Neutrophil (primary cell): ENCODE results near the gene TAF13.

ENCODE experiments used
- H3K27ac ChIP-seq: fragments of 200-600 bp; sonication (generic); 2 replicates; pipeline ENCODE4 v1.5.1; 2016; ENCODE audit warnings: mild to moderate bottlenecking, moderate library complexity
- H3K27me3 ChIP-seq: fragments of 200-600 bp; sonication (generic); 2 replicates; pipeline ENCODE4 v1.6.0; 2016; ENCODE audit warnings: mild to moderate bottlenecking
- H3K36me3 ChIP-seq: fragments of 200-600 bp; sonication (generic); 2 replicates; pipeline ENCODE4 v1.5.1; 2017
- H3K4me1 ChIP-seq, 2 experiments: fragments of 200-600 bp in 1 of 2; sonication (generic) in 1 of 2; 1 replicate in 1 of 2; 2 replicates in 1 of 2; pipeline versions ENCODE4 v1.5.1 to v1.6.1; 2013 to 2016; ENCODE audit warnings: low read depth in 1 of 2, low read length in 1 of 2, mild to moderate bottlenecking in 1 of 2, moderate library complexity in 1 of 2; ENCODE audit not compliant: control insufficient read depth in 1 of 2, insufficient read depth in 1 of 2
- H3K4me3 ChIP-seq, 2 experiments: fragments of 200-600 bp in 1 of 2; sonication (generic) in 1 of 2; 1 replicate in 1 of 2; 2 replicates in 1 of 2; pipeline ENCODE4 v1.5.1; 2013 to 2016; ENCODE audit warnings: low read depth in 1 of 2, low read length in 1 of 2, mild to moderate bottlenecking in 1 of 2, moderate library complexity in 1 of 2
- H3K9me3 ChIP-seq: fragments of 200-600 bp; sonication (generic); 2 replicates; pipeline ENCODE4 v1.5.1; 2016
- CTCF ChIP-seq: fragments of 200-600 bp; sonication (generic); IDR thresholded peaks from 2 replicates; pipeline ENCODE4 v1.5.1; 2016; ENCODE audit warnings: antibody characterized with exemption

Gene TAF13

GRCh38 chr1:109091078-109091838 lies 15.5 kb upstream of the TAF13 start:
- no peak for TF ChIP-seq CTCF
- H3K4me1 ChIP-seq, result peaks cover 47 to 62% of the 10 kb centered on the region in 2 experiments
- no peaks in the 10 kb centered on the region for H3K9me3 ChIP-seq
- H3K27me3 ChIP-seq, result no peaks in the 10 kb centered on the region
- peak overlapping the region; percentile 82 to 98 for H3K4me3 ChIP-seq
- H3K27ac ChIP-seq, result peak overlapping the region; percentile 94
- H3K36me3 ChIP-seq, result peaks cover 34% of the 10 kb centered on the region

- Histone ChIP-seq H3K9me3 (no peaks in the 10 kb centered on the region), H3K27ac (peak within 1 kb of the TSS; percentile 94), H3K27me3 (no peaks in the 10 kb centered on the region), H3K4me1 (peaks cover 51 to 66% of the 10 kb centered on the region in 2 experiments), H3K4me3 (peak within 1 kb of the TSS; percentile 82 to 98), H3K36me3 (peaks cover 26% of the 10 kb centered on the region)
- TF ChIP-seq CTCF, result no peak
Measured at GRCh38 chr1:109090196-109091077, 14.6 kb upstream of the TAF13 start, which contains the start of gene TMEM167B. TMEM167B (plus strand) TSS chr1:109090764; CDS start chr1:109090873, 109 bp downstream.

- no peaks in the 10 kb centered on the region for H3K9me3 ChIP-seq
- H3K27me3 ChIP-seq, result no peaks in the 10 kb centered on the region
- H3K27ac ChIP-seq, result peak overlapping the region; percentile 94
- peak overlapping the region; percentile 82 to 98 for H3K4me3 ChIP-seq
- peaks cover 16% of the 10 kb centered on the region for H3K36me3 ChIP-seq
- H3K4me1 ChIP-seq, result peaks cover 51 to 65% of the 10 kb centered on the region in 2 experiments
- peak; percentile 60 for TF ChIP-seq CTCF
Measured at GRCh38 chr1:109089242-109090015, 13.6 kb upstream of the TAF13 start.

GRCh38 chr1:109084563-109085517 lies 9.0 kb upstream of the TAF13 start:
- TF ChIP-seq CTCF, result no peak
- no peaks in the 10 kb centered on the region for H3K36me3 ChIP-seq
- no peaks in the 10 kb centered on the region for H3K27me3 ChIP-seq
- no peak overlapping the region for H3K27ac ChIP-seq
- peaks cover 30 to 36% of the 10 kb centered on the region in 2 experiments for H3K4me1 ChIP-seq
- H3K4me3 ChIP-seq, result no peak overlapping the region
- no peaks in the 10 kb centered on the region for H3K9me3 ChIP-seq
